ENCODE data around the gene PRSS50.
A peak's percentile ranks its signal among the peaks of the same experiment; 100 is the strongest.
"Not testable (repeated sequence)": the region's sequence is repeated elsewhere in the genome, so short reads cannot be mapped to it uniquely, and the experiment has no call there.

PRSS50 gene

GRCh38 chr3:46708401-46709156, 9.1 kb downstream of the PRSS50 start:
- DNase-seq: no peak

GRCh38 chr3:46707601-46708011, 10.1 kb downstream of the PRSS50 start:
- DNase-seq: no peak

- DNase-seq: no peak
Observed at GRCh38 chr3:46706771-46707582, 10.7 kb downstream of the PRSS50 start.

- no peak for DNase-seq
Observed at GRCh38 chr3:46705751-46706552, 11.7 kb downstream of the PRSS50 start.

GRCh38 chr3:46705022-46705530, 12.6 kb downstream of the PRSS50 start:
- DNase-seq: peak; percentile 9

GRCh38 chr3:46704346-46704745, 13.3 kb downstream of the PRSS50 start:
- DNase-seq: not testable (repeated sequence)

- DNase-seq: no peak
Observed at GRCh38 chr3:46703013-46703520, 14.6 kb downstream of the PRSS50 start.

GRCh38 chr3:46702246-46703012, 15.2 kb downstream of the PRSS50 start:
- no peak for DNase-seq

GRCh38 chr3:46701181-46701939, 16.3 kb downstream of the PRSS50 start, which contains the start of gene TMIE:
Gene TMIE, plus strand, starts transcription at chr3:46701392. Its CDS starts 96 bp downstream, at chr3:46701488.
- no peak for DNase-seq

GRCh38 chr3:46700772-46701171, 16.9 kb downstream of the PRSS50 start:
- peak; percentile 50 for DNase-seq

- no peak for DNase-seq
Observed at GRCh38 chr3:46699676-46700523, 17.8 kb downstream of the PRSS50 start.

- DNase-seq: no peak
Observed at GRCh38 chr3:46695962-46696894, 21.4 kb downstream of the PRSS50 start.

GRCh38 chr3:46695177-46695961, 22.3 kb downstream of the PRSS50 start:
- no peak for DNase-seq

- no peak for DNase-seq
Observed at GRCh38 chr3:46694520-46694919, 23.1 kb downstream of the PRSS50 start.

GRCh38 chr3:46693892-46694226, 23.8 kb downstream of the PRSS50 start:
- DNase-seq: no peak

- no peak for DNase-seq
Observed at GRCh38 chr3:46693038-46693891, 24.4 kb downstream of the PRSS50 start, which contains the start of gene ALS2CL. Gene ALS2CL, minus strand, starts transcription at chr3:46693679. Its CDS starts 4,239 bp downstream, at chr3:46689440.

- DNase-seq: no peak
Observed at GRCh38 chr3:46692566-46692990, 25.1 kb downstream of the PRSS50 start.
